CD4-positive, alpha-beta T cell treated with Interleukin-21 for 1 hour (primary cell): ENCODE measurements around the gene LPP.
"Not testable (repeated sequence)": the region's sequence is repeated elsewhere in the genome, so short reads cannot be mapped to it uniquely, and the experiment has no call there.

Source experiments
- DNase-seq: peaks from one replicate; pipeline ENCODE4 v3.0.0-alpha.2; 2020

The LPP gene

GRCh38 chr3:188416041-188416440 lies 262.1 kb downstream of the LPP start:
- DNase-seq: no peak

DNA sequence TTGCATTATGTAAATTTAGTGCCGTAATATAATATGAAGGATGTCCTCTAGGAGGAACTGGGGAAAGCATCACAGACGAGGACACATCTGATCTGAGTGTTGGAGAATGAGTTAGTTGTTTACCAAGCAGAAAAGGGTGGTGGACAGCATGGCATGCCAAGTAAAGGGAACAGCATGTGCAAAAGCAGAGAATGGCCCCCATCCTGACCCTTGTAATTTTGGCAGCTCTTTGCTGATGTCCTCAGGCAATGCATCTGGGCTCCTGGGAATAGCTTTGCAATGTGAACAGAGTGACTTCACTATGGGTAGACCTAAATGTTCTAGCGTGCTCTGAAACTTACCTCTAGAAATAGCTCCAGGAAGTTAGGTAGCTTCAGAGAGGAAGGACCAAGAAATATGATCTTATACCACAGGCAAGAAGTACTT lies 263.3 kb downstream of the LPP start:
- no peak for DNase-seq

GRCh38 chr3:188417766-188418165 lies 263.8 kb downstream of the LPP start:
- no peak for DNase-seq

- DNase-seq: no peak
These were observed 267.3 kb downstream of the LPP start for GRCh38 chr3:188421151-188421821.

- DNase-seq: peak; percentile 32
These were observed 268.0 kb downstream of the LPP start for GRCh38 chr3:188421836-188422540.

- DNase-seq: not testable (repeated sequence)
These were observed 274.0 kb downstream of the LPP start for GRCh38 chr3:188427981-188428380.

GRCh38 chr3:188431040-188431439 lies 277.1 kb downstream of the LPP start:
- DNase-seq: no peak

DNA sequence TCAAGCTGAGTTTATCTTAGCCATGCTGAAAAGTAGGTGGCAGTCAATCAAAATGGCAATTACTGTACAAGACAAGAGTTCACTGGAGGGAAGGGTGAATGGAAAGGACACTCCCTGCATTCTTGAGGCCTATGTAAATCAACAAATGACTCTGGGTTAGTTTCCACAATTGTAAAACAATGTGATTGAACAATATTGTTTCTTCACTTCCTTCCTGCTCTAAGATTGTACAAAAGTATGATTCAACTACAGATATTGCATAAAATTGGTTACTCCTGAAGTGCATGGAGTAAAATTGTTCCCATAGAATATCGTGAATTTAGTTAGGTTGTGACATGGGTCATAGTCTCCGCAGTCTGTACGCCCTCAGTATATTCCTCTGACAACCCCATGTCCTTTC lies 277.6 kb downstream of the LPP start:
- DNase-seq: no peak

DNA sequence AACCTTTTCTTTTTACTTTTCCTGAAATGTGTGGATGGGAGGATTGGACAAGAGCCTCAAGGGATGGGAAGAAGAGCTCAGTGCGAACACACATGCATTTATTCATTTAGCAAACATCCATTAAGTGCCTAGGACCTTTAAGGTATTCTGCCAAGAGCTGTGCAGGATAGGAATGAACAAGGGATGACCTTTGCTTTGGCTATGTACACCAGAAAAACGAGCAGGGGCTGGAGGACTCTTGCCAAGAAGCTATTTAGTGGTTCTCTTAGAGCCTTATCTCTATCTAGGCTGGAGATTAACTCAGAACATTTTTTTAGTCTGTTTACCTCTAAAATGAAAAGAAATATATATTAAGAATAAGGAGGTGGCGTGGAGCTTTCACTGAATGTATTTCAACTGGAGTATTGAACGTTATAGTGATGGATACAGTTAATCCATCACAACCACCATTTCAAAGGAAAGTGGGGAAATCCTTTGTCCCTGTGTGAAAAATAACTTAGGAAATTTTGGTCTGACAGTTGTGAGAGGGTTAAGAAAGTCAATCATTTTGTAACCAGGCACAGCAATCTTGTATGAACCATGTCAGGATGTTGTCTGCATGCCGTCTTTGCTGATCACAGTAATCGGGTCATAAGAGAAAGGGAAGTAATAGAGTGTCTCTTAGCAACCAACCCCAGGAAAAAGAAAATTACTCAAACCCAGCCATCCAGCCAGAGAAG lies 279.0 kb downstream of the LPP start:
- DNase-seq: peak; percentile 45

DNA sequence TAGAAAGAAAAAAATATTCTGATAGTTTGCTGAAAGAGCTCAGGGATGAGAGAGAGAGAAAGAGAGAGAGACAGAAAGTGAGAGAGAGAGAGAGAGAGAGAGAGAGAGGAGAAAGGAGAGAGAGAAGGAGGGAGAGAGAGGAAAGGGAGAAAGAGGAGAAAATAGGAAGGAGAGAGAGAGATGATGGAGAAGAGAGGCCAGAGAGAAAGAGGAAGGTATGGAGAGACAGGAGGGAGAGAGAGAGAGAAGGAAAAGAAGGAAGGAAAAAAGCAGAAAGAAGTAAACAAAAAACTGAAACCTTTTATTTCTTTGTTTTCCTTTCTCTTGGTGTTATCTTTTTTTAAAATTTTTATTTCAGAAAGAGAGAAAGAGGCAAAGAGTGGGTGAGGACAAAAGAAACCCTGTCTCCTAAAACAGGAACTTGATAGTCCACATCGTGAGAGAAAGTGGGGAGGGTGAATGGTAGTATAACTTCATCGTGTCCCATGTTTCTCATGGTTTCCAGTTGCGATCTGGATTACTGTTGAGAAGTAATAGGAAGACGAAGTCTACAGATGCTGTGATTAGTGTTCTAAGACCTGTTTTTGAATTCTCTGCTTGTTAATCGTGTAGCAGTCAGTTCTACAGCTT lies 279.7 kb downstream of the LPP start:
- no peak for DNase-seq

DNA sequence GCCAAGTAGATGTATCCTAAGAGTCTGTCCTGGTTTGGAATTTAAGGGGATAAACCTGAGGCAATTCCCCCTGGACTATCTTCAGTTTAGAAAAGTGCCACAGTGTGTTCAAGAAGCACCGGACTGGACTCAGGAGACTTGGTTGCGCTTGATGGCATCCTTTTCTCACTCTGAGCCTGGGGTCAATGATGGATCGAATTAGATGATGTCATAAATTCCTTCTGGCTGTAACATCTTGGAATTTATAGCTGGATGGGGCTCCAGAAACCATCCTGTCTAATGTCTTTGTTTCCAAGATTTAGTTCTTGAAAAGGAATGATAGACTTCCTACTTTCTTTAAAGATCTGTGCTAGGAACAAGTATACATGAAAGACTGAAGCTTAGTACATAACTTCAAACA lies 280.6 kb downstream of the LPP start:
- no peak for DNase-seq

DNA sequence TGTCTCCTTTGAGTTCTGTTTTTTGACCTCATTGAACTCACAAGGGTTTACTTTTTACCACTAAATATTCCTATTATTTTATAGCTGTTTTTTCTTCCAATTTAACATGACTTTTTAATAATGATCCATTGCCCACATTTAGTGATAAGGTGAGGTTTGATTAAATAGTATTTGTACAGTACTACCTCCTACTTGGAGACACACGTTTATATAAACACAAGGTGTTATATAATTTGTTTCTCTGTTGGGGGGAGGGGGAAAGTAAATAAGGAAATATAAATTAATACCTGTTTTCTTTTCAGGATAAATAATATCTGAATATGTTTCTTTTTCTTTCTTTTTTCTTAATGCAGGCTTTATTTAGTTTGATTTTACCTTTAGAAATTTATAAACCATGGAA lies 281.3 kb downstream of the LPP start:
- no peak for DNase-seq

GRCh38 chr3:188437926-188438325 lies 284.0 kb downstream of the LPP start:
- no peak for DNase-seq

- DNase-seq: peak; percentile 78
These were observed 285.1 kb downstream of the LPP start for GRCh38 chr3:188439080-188439479.

DNA sequence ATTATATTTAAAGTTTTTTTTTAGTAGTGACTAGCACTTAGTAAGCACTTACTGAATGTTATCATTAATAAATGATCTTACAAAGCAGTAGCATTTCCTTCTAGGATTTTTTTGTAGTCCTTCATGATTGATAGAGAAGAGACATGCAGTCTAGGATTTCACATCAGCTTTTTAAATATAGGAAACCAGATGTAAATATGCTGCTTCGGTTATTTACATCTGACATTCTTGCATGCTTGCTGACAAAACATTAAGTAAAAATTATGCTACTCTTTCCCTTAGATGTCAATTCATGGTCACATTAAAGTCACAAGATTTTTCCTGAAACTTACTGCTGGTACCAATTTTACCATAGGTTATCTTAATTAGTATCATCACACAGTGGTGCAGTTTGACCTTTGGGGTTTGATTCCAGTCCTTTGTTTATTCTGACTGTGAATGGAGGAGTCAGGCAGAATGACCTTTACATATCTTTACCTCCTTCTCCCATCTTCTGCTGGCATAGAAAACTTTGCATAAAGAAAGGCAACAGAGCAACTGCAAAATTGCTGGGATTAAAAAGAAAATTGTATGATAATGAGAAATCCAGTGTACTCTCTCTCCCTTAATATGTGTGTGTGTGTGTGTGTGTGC lies 286.5 kb downstream of the LPP start:
- DNase-seq: no peak

DNA sequence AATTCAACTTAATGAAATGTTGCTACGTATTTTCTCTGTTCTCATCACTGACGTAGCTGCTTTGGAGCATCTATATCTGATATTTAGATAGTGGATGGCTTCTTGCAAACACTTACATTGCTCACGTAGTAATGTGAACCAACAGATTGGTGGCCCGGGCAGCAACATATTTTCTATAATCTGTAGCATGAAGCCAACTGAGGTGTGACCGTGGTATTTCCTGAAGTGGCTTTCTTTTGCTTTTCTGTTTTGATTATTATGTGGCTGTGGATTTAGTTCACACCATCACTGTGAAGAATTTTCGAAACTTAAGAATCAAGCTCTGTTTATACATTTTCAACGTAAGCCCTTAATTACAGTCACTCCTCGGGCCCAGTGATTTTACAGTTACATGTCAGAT lies 288.5 kb downstream of the LPP start:
- peak; percentile 18 for DNase-seq

DNA sequence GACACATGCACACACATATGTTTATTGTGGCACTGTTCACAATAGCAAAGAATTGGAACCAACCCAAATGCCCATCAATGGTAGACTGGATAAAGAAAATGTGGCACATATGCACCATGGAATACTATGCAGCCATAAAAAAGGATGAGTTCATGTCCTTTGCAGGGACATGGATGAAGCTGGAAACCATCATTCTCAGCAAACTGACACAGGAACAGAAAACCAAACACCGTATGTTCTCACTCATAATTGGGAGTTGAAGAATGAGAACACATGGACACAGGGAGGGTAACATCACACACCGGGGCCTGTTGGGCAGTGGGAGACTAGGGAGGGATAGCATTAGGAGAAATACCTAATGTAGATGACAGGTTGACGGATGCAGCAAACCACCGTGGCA lies 291.2 kb downstream of the LPP start:
- not testable (repeated sequence) for DNase-seq

DNA sequence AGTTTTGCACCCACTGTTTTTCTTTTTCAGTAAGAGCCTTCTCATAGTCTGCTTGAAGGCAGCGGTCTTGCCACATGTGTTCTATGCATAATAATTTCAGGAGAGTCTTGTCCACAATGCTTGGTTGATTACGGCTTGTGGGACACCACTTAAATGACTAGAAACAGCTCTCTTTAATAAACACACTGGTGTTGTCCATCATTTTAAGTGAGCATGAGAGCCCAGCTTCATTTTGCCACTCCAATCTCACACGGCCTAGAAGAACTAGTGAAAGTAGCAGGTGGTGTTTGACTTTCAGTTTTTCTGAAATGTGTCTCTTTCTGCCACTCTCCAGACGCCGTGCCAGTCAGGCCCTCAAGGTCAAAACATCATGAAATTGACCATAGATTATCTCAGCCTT lies 292.1 kb downstream of the LPP start:
- no peak for DNase-seq

GRCh38 chr3:188446766-188447165 lies 292.8 kb downstream of the LPP start:
- no peak for DNase-seq

- no peak for DNase-seq
These were observed 294.9 kb downstream of the LPP start for GRCh38 chr3:188448813-188449212.

DNA sequence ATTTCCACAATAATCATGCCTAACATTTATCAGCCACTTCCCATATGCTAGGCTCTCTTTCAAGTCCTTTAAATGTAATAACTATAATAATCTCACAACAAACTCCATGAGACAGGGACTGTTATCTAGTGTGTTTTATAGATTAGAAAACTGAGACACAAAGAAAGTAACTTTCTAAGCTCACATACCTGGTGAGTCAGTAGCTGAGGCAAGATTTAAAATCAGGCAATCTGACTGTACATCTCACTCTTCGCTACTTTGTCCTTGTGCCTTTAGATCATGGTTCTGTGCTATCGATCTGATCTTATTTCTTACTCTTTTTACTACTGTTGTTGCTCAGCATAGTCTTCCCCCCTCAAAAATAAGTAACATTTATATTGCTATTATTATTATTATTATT lies 295.5 kb downstream of the LPP start:
- DNase-seq: no peak

DNA sequence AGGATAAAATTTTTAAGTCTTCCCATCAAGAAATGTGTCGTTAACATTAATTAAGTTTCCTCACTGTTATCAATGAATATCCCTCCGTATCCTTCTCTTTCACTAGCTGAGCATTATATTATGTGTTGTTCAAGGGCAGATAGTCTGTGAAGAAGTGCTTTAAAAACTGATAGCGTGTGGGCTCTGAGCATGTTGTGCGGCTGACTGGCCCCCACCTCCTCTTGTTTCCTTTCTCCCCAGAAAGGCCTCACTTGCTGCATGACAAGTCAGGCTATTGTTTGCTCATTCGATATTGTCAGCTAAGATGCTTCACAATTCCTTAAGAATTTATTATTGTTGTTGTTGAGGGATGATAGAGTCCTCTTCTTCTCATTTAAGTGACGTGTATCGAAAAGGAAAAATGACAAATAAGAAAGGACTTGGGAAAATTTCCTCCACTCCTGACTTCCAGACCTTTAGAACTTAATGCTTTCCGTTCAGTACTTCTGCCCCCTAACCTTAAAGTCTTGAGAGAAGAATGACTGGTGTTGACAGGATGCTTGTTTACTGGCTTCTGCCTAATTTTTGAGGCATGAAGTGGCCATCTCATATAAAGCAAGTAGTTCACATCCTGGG lies 298.3 kb downstream of the LPP start:
- DNase-seq: no peak
